BE2C (cell line): ENCODE measurements around the gene GDF2.

Experiments used
- DNase-seq: peaks from one replicate; pipeline ENCODE4 v3.0.0-alpha.2; 2020
- H3K27me3 ChIP-seq: fragments of 250-450 bp; sonication (Bioruptor Pico); 2 replicates; pipeline ENCODE4 v1.5.1; 2020; ENCODE audit warnings: mild to moderate bottlenecking
- H3K36me3 ChIP-seq: fragments of 250-450 bp; sonication (Bioruptor Pico); 2 replicates; pipeline ENCODE4 v1.5.1; 2020; ENCODE audit warnings: mild to moderate bottlenecking
- H3K4me1 ChIP-seq: fragments of 250-450 bp; sonication (Bioruptor Pico); 2 replicates; pipeline ENCODE4 v1.5.1; 2020
- H3K4me3 ChIP-seq: 2 replicates; pipeline ENCODE4 v1.5.1; 2011; ENCODE audit warnings: low read depth, low read length
- H3K9me3 ChIP-seq: fragments of 250-450 bp; sonication (Bioruptor Pico); 2 replicates; pipeline ENCODE4 v1.5.1; 2020
- TF ChIP-seq, protein P1 (sequence below): IDR thresholded peaks from 2 replicates; pipeline ENCODE4 v1.5.1; 2012; ENCODE audit warnings: mild to moderate bottlenecking, low read depth, low read length

The GDF2 gene

DNA sequence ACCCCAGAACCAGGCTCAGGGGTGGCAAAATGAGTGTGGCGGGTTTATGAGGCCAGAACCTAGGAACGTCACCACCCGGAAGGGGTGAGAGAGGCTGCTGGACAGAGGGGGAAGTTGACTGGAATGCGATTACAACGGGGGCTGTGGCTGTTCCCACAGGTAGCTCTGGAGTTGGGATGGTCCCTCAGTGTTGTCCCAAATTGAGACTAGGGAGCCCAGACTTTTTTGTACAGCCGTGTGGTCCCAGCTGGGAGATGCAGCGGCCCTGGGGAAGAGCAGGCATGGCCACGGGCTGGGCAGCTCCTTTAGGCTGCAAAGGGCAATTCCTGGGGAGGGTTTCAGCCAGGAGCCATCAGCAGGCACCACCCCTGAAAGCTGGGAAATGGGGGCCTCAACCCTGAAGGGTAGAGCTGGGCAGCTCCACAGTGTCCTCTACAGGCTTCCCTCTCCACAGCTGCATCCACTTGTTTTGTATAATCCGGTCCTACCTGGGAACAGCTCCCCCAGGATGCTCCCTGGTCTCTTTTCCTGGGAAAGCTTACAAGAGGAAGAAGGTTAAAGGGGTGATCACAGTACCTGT is 33.2 kb upstream of the GDF2 start:
- no peak for DNase-seq
- Histone ChIP-seq H3K4me3 (no peak overlapping the region), H3K27me3 (no peaks in the 10 kb centered on the region), H3K36me3 (no peaks in the 10 kb centered on the region), H3K9me3 (no peaks in the 10 kb centered on the region), H3K4me1 (0 out of 2 replicates have a peak, but pooled peaks cover 2% of the 10 kb centered on the region)
- TF ChIP-seq, protein P1, sequence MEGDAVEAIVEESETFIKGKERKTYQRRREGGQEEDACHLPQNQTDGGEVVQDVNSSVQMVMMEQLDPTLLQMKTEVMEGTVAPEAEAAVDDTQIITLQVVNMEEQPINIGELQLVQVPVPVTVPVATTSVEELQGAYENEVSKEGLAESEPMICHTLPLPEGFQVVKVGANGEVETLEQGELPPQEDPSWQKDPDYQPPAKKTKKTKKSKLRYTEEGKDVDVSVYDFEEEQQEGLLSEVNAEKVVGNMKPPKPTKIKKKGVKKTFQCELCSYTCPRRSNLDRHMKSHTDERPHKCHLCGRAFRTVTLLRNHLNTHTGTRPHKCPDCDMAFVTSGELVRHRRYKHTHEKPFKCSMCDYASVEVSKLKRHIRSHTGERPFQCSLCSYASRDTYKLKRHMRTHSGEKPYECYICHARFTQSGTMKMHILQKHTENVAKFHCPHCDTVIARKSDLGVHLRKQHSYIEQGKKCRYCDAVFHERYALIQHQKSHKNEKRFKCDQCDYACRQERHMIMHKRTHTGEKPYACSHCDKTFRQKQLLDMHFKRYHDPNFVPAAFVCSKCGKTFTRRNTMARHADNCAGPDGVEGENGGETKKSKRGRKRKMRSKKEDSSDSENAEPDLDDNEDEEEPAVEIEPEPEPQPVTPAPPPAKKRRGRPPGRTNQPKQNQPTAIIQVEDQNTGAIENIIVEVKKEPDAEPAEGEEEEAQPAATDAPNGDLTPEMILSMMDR = no peak

DNA sequence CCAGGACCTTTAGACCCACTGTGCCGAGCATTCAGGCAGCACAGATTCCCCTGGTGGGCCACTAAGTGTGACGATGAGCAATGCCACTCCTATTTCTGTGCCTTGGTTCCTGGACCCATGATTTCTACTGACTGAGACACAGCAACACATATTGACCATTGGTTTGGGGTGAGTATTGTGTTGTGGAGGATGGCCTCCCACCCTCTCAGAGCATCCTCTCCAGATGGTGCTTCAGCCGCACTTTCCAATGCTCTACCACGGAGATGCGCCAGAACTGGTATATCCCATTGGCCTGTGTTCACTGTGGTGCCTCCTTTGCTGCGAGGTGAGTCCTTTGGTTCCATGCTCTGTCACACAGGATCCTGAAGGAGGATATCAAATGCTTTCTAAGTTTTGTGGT is 32.3 kb upstream of the GDF2 start:
- no peaks in the 10 kb centered on the region for H3K27me3 ChIP-seq
- H3K4me3 ChIP-seq = no peak overlapping the region
- DNase-seq = no peak
- H3K9me3 ChIP-seq = no peaks in the 10 kb centered on the region
- no peaks in the 10 kb centered on the region for H3K36me3 ChIP-seq
- TF ChIP-seq, protein P1 = no peak
- 0 out of 2 replicates have a peak, but pooled peaks cover 2% of the 10 kb centered on the region for H3K4me1 ChIP-seq

DNA sequence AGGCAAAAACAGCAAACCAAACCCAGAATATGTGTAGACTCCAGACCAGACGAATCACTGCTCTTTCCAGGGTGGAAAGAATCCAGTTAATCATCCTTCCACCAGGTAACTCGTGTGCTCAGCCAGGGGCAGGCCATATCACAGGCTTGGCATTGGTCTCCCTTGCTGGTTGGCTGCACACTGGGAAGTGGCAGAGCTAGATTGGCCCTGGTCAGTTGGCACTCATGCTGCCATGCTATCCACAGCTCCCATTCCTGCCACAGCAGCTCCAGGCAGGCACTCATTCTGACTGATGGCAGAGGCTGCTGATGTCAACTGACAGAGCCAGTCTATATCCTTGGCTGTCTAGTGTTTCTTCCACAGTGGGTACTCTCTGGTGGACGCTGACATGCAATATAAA is 31.9 kb upstream of the GDF2 start:
- Histone ChIP-seq H3K36me3 (no peaks in the 10 kb centered on the region), H3K27me3 (no peaks in the 10 kb centered on the region), H3K4me3 (no peak overlapping the region), H3K4me1 (0 out of 2 replicates have a peak, but pooled peaks cover 2% of the 10 kb centered on the region), H3K9me3 (no peaks in the 10 kb centered on the region)
- TF ChIP-seq, protein P1 = no peak
- DNase-seq = no peak

DNA sequence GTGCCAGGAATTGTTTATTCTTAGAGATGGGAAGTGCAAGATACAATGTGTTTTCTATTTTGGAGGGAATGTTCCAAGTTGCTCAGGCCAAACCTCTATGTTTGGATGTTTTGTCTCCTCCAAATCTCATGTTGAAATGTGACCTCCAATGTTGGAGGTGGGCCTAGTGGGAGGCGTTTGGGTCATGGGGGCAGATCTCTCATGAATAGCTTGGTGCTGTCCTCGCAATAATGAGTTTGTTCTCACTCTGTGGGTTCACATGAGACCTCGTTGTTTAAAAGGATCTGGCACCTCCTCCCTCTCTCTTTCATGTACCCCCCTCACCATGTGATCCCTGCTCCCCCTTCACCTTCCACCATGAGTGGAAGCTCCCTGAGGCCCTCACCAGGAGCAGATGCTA is 30.6 kb upstream of the GDF2 start:
- Histone ChIP-seq H3K27me3 (no peaks in the 10 kb centered on the region), H3K4me3 (no peak overlapping the region), H3K36me3 (no peaks in the 10 kb centered on the region), H3K9me3 (no peaks in the 10 kb centered on the region), H3K4me1 (0 out of 2 replicates have a peak, but pooled peaks cover 2% of the 10 kb centered on the region)
- TF ChIP-seq, protein P1 = no peak
- DNase-seq = no peak

DNA sequence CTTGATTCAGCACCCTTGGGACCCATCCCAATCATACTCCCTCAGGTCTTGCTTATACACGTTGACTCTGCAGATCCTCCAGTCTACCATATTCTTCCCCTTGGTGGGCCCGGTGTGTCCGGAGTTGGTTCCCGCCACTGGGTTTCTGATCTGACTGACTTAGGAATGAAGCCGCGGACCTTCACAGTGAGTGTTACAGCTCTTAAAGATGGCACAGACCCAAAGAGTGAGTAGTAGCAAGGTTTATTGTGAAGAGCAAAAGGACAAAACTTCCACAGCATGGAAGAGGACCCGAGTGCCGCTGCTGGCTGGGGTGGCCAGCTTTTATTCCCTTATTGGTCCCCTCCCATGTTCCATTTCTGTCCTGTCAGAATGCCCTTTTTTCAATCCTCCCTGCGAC is 28.2 kb upstream of the GDF2 start:
- DNase-seq = no peak
- Histone ChIP-seq H3K36me3 (no peaks in the 10 kb centered on the region), H3K4me3 (no peak overlapping the region), H3K27me3 (no peaks in the 10 kb centered on the region), H3K9me3 (no peaks in the 10 kb centered on the region), H3K4me1 (no peaks in the 10 kb centered on the region)
- TF ChIP-seq, protein P1 = no peak

DNA sequence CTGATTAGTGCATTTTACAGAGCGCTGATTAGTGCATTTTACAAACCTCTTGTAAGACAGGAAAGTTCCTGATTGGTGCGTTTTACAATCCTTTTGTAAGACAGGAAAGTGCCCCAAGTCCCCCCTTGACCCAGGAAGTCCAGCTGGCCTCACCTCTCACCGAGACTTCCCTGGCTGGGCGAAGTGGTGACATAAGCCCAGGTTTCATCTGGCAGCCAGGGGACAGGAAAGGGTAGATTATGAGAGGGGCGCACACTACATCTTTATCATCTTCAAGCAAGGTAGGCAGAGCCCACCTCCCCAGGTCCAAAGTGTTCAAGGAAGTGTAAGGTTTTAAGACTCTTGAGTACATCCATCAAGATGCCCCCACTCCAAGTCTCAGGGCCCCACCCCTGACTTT is 27.8 kb upstream of the GDF2 start:
- no peaks in the 10 kb centered on the region for H3K4me1 ChIP-seq
- DNase-seq = no peak
- H3K27me3 ChIP-seq = peaks cover under 1% of the 10 kb centered on the region
- H3K9me3 ChIP-seq = no peaks in the 10 kb centered on the region
- TF ChIP-seq, protein P1 = no peak
- H3K36me3 ChIP-seq = no peaks in the 10 kb centered on the region
- H3K4me3 ChIP-seq = no peak overlapping the region
